HL-60 (cell line): Measurements from ENCODE around the gene OR56A5.

Source experiments
- CTCF ChIP-seq: IDR thresholded peaks from one replicate; pipeline ENCODE4 v1.5.1; 2011; ENCODE audit warnings: low read length, control low read depth, inconsistent platforms; ENCODE audit not compliant: insufficient read depth
- POLR2AphosphoS5 ChIP-seq: IDR thresholded peaks from 2 replicates; pipeline ENCODE4 v1.6.1; 2012; ENCODE audit warnings: low read depth
- SPI1 ChIP-seq: IDR thresholded peaks from 2 replicates; pipeline ENCODE4 v1.6.1; 2012; ENCODE audit warnings: low read depth, mild to moderate bottlenecking, borderline replicate concordance

DNA sequence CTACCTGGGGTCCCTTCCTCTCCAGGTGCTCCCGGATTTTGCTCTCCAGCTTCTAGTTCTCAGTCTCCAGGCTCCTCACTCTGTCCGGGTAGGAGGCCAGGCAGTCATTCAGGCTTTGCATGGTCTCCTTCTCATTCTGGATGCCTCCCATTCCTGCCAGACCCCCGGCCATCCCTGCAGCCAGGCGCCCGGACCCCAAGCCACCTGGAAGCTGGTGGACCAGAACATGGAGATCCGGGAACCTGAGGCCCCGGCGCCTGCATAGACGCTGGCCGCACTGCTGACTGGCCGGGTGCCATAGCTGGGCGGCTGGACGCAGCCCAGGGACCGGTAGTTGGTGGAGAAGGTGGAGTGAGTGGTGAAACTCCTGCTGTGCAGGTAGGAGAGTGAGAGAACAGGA is 26.5 kb upstream of the OR56A5 start:
- TF ChIP-seq CTCF (no peak), POLR2AphosphoS5 (no peak), SPI1 (no peak)
